Keratinocyte (primary cell): ENCODE results near the gene KCNMA1. TPM values are rescaled to one million over a fixed set of nuclear protein-coding genes. Genes with fewer than 3 reads are reported as not detected.

ENCODE experiments used
- DNase-seq: peaks from one replicate; pipeline ENCODE4 v3.0.0-alpha.2; 2011; ENCODE audit warnings: low read depth, missing footprints, low spot score
- FAIRE-seq: peaks from 2 replicates; lab custom pipeline; 2011; peaks lifted over from hg19 to GRCh38; lab: Jason Lieb, UNC
- H2AFZ ChIP-seq: 2 replicates; pipeline ENCODE4 v1.6.0; 2012; ENCODE audit warnings: low read length, control low read depth, inconsistent platforms; ENCODE audit not compliant: control insufficient read depth
- H3K27ac ChIP-seq: 2 replicates; pipeline ENCODE4 v1.5.1; 2011; ENCODE audit warnings: low read length; ENCODE audit not compliant: control insufficient read depth, insufficient read depth
- H3K27me3 ChIP-seq: 3 replicates; pipeline ENCODE4 v1.6.0; 2011; ENCODE audit warnings: low read length; ENCODE audit not compliant: control insufficient read depth, insufficient read depth; ENCODE audit errors: extremely low read depth
- H3K36me3 ChIP-seq, 2 experiments: 2 replicates in 1 of 2; 3 replicates in 1 of 2; pipeline ENCODE4 v1.5.1; 2011; ENCODE audit warnings: low read length in 2 of 2, mild to moderate bottlenecking in 1 of 2; ENCODE audit not compliant: control insufficient read depth in 2 of 2, insufficient read depth in 2 of 2; ENCODE audit errors: extremely low read depth in 1 of 2
- H3K4me1 ChIP-seq: 3 replicates; pipeline ENCODE4 v1.5.1; 2011; ENCODE audit warnings: low read length; ENCODE audit not compliant: control insufficient read depth, insufficient read depth; ENCODE audit errors: extremely low read depth
- H3K4me2 ChIP-seq: 3 replicates; pipeline ENCODE4 v1.6.0; 2011; ENCODE audit warnings: low read depth, low read length; ENCODE audit not compliant: control insufficient read depth, insufficient read depth; ENCODE audit errors: extremely low read depth
- H3K4me3 ChIP-seq, 3 experiments: fragments of 200-600 bp in 1 of 3; sonication (generic) in 1 of 3; 2 replicates in 2 of 3; 3 replicates in 1 of 3; pipeline ENCODE4 v1.5.1; 2011 to 2016; ENCODE audit warnings: low read length in 3 of 3, mild to moderate bottlenecking in 3 of 3, control low read depth in 2 of 3, inconsistent platforms in 1 of 3, low read depth in 1 of 3, mixed read lengths in 1 of 3, mixed run types in 1 of 3, moderate library complexity in 1 of 3; ENCODE audit not compliant: control insufficient read depth in 2 of 3, insufficient read depth in 2 of 3; ENCODE audit errors: extremely low read depth in 1 of 3
- H3K79me2 ChIP-seq: 2 replicates; pipeline ENCODE4 v1.6.0; 2012; ENCODE audit warnings: low read length; ENCODE audit not compliant: control insufficient read depth, insufficient read depth
- H3K9ac ChIP-seq: 3 replicates; pipeline ENCODE4 v1.6.0; 2011; ENCODE audit warnings: low read length; ENCODE audit not compliant: control insufficient read depth, insufficient read depth; ENCODE audit errors: extremely low read depth
- H3K9me1 ChIP-seq: 3 replicates; pipeline ENCODE4 v1.6.0; 2011; ENCODE audit warnings: low read length; ENCODE audit not compliant: control insufficient read depth, insufficient read depth; ENCODE audit errors: extremely low read depth
- H3K9me3 ChIP-seq: 2 replicates; pipeline ENCODE4 v1.5.1; 2012; ENCODE audit warnings: low read depth, low read length; ENCODE audit not compliant: control insufficient read depth
- H4K20me1 ChIP-seq: 3 replicates; pipeline ENCODE4 v1.6.0; 2011; ENCODE audit warnings: low read length; ENCODE audit not compliant: control insufficient read depth, insufficient read depth; ENCODE audit errors: extremely low read depth
- CTCF ChIP-seq, 3 experiments: IDR thresholded peaks in 1 of 3; conservative IDR thresholded peaks in 1 of 3; optimal IDR thresholded peaks in 1 of 3; 2 replicates in 2 of 3; 3 replicates in 1 of 3; pipeline versions ENCODE3 to v1.5.1; 2011; ENCODE audit warnings: low read length in 3 of 3, mild to moderate bottlenecking in 3 of 3, moderate library complexity in 2 of 3, control low read depth in 1 of 3, inconsistent platforms in 1 of 3; ENCODE audit not compliant: insufficient read depth in 2 of 3; ENCODE audit errors: extremely low read depth in 1 of 3
- EZH2 ChIP-seq: IDR thresholded peaks from one replicate; pipeline ENCODE4 v1.6.1; 2012; ENCODE audit warnings: inconsistent platforms, mild to moderate bottlenecking, low read length, moderate library complexity
- dilution Hi-C: fragments of 300-500 bp; cut with MboI; formaldehyde crosslinking; loops from one replicate; pipeline ENCODE4 v1.7.0; 2020; ENCODE audit warnings: low sequenced_read_pairs; ENCODE audit not compliant: extremely low pct_ligation_motif_present
- polyA plus RNA-seq, 5 experiments: library from polyadenylated mRNA; depleted of rRNA in 3 of 5; stranded (reverse) in 3 of 5; stranded (forward) in 1 of 5; unstranded in 1 of 5; fragments of >200 nt; gene quantifications; 1 replicate in 1 of 5; 2 replicates in 3 of 5; 3 replicates in 1 of 5; pipeline versions ENCODE4 v1.2.1 to v1.2.3, GENCODE V29; 2011 to 2012; ENCODE audit warnings: missing spikeins in 2 of 5, low read depth in 1 of 5, low replicate concordance in 1 of 5

KCNMA1 gene
- polyA plus RNA-seq, 1 donor (not counting 4 experiments of a cell fraction or from before 2014, with no cell fraction given): 6.3 TPM

- H3K4me3 ChIP-seq: no peak overlapping the region
- TF ChIP-seq EZH2 (no peak), CTCF (optimal IDR thresholded peaks at IDR 0.05 in 1 of 3, IDR thresholded peaks at IDR 0.05 in 1 of 3, conservative IDR thresholded peaks at IDR 0.05 in 1 of 3; ENCODE audit: extremely low read depth in 1 of 3, insufficient read depth in 2 of 3, low read length in 3 of 3) (no peak)
- no peak overlapping the region for H3K27ac ChIP-seq
- FAIRE-seq: no peak
- peaks cover 5% of the 10 kb centered on the region for H3K4me1 ChIP-seq
- H3K9me3 ChIP-seq: peaks cover 2% of the 10 kb centered on the region
- no peaks in the 10 kb centered on the region for H3K36me3 ChIP-seq
- no peaks in the 10 kb centered on the region for H3K79me2 ChIP-seq
- H4K20me1 ChIP-seq: no peaks in the 10 kb centered on the region
- no peak overlapping the region for H2AFZ ChIP-seq
- H3K27me3 ChIP-seq: no peaks in the 10 kb centered on the region
- dilution Hi-C loops: no loop called here
- H3K9me1 ChIP-seq: no peaks in the 10 kb centered on the region
- no peak overlapping the region for H3K4me2 ChIP-seq
- DNase-seq: no peak
- H3K9ac ChIP-seq: no peak overlapping the region
Observed at GRCh38 chr10:77664696-77665095, 27.1 kb upstream of the KCNMA1 start.

GRCh38 chr10:77664008-77664407 lies 26.4 kb upstream of the KCNMA1 start:
- Histone ChIP-seq H3K9me1 (no peaks in the 10 kb centered on the region), H3K79me2 (no peaks in the 10 kb centered on the region), H3K36me3 (no peaks in the 10 kb centered on the region), H3K9ac (no peak overlapping the region), H3K4me3 (no peak overlapping the region), H3K4me1 (peaks cover 5% of the 10 kb centered on the region), H2AFZ (no peak overlapping the region), H3K27ac (no peak overlapping the region), H4K20me1 (no peaks in the 10 kb centered on the region), H3K9me3 (peaks cover 5% of the 10 kb centered on the region), H3K27me3 (no peaks in the 10 kb centered on the region), H3K4me2 (no peak overlapping the region)
- FAIRE-seq (no peak), DNase-seq (no peak)
- dilution Hi-C loops: no loop called here
- no peak for TF ChIP-seq EZH2
- TF ChIP-seq CTCF (optimal IDR thresholded peaks at IDR 0.05 in 1 of 3, IDR thresholded peaks at IDR 0.05 in 1 of 3, conservative IDR thresholded peaks at IDR 0.05 in 1 of 3; ENCODE audit: extremely low read depth in 1 of 3, insufficient read depth in 2 of 3, low read length in 3 of 3): no peak
